ENCODE measurements around the gene HJURP.

The HJURP gene

DNA sequence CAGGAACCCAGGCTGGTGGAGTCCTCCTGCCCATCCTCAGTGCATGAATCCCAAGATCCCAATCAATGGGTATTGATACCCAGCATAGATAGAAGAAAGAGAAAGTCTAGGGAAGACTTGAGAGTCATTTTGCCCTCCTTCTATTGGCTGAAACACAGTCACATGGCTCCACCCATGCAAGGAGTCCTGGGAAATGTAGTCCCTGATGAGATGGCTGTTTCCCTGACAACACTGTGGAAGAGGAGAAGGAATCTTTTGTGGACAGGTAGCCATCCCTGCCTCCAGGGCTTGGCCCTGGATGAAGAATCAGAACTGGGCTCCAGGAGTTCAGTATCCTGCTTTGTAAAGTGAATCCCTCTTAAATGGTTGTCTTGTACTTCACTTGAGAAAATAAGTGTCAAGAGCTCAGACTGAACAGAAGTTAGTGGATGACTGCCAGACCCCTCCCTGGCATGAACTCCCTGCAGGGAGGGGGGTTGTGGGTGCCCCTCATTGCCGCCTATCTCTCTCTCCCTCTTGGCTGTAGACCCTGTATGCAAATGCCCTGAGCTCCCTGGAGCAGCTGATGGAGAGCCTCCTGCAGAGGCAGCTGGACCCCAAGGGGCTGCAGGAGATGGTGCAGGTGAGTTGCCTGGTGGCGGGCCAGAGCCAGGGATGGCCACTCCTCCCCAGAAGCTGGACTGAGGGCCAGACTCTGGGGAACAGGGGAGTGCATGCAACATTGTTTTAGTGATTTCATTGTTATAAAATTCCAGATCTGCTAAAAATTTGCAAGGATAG, 40.1 kb downstream of the HJURP start:
- DNase-seq = peak; percentile 33

GRCh38 chr2:233813236-233814055, 40.9 kb downstream of the HJURP start:
- DNase-seq = peak; percentile 34

- DNase-seq = no peak
Observed at GRCh38 chr2:233811732-233812131, 42.6 kb downstream of the HJURP start.

GRCh38 chr2:233811087-233811486, 43.2 kb downstream of the HJURP start:
- no peak for DNase-seq

DNA sequence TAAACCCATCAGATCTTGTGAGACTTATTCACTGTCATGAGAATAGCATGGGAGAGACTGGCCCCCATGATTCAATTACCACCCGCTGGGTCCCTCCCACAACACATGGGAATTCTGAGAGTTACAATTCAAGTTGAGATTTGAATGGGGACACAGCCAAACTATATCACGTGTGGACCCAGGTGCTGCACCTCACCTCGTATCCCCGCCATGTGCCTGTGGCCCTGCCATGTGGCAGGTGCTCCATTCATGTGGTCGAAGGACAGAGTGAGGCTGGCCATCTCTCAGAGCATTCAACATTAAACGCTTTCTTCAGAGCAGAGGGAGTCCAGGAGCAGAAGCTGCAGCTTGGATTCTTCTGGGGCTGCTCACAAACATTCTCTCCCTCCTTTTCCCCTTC, 44.0 kb downstream of the HJURP start:
- DNase-seq = no peak

DNA sequence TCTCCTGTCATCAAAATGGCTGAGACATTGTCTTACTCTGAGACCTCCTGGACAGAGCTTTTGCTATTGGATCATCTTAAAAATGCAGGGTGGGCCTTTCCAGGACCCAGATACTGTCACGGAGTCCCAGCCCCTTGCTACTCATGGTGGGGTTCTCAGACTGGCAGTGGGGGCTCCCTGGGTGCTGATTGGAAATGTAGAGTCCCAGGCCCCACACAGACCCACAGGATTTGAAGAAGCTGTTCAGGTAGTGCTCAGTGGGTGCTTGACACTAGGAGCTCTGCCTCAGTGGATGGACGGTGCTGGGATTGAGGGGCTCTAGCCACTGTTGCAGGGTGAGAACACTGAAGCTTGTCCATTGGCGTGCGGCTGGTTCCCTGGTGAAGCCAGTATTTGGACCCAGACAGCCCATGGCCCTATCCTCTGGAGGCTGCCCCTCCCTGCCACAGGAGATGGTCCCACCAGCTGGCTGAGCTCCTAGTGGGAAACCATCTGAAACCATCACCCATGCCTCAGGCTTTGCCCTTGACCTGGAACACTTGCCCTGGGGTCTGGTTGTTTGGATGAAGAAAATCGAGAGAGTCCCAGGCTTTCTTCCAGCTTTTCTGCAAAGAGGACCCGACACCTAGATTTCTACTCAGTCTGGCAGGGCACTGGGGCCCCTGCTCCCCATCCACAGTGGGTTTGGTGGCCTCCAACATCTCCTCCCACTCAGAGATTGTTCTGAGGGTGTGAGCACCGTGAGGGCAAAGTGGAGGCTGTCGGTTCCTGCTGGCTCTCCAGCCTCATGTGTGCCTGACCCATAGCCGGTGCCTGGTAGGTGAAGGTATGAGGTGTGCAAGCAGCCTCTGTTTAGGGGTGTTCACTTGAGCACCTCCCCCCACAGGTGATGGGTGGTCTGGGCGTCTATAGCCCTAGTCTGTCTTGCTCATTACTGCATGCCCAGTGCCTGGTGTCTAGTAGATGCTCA, 46.1 kb downstream of the HJURP start:
- no peak for DNase-seq

DNA sequence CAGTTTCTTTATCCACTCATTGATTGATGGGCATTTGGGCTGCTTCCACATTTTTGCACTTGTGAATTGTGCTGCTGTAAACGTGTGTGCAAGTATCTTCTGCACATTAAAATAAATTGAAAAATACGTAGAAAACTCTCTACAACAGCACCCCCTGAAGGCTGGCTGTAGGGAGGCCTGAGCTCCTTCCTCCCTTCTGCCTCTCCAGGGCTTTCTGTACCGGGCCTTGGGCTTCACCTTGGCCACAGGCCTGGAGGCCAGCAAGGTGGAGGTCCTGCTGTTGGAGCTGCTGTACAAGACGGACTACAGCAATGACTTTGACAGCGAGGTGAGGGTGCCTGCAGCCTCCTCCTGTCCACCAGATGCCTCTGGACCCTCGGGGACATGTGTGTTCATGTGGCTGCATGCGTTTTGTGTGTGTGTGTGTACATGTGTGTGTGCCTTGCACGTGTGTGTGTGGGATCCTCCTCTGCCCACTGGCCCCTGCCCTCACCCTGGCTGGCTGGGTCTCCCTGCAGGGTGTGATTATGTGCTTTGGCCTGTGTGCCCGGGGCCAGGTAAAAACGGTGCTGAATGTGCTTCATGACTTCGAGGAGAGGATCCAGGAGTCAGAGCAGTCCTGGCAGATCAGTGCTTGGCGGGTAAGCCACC, 47.0 kb downstream of the HJURP start:
- DNase-seq = no peak

DNA sequence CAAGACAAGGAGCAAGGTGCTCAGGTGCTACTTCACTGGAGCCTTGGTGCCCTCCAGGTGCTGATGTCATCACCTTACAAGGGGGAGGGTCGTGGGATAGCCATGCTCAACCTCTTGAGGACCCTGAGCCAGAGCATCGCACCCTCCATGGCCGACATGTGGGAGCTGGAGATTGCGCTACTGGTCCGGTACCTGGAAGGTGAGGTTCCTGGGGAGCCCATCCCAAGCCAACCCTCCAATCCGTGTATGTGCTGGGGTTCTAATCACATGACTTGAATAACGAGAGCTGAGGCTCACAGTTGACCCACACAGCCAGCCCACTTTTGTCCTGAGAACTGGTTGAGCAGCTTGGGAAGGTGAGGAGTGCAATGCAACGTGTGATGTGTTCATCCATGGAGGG, 50.3 kb downstream of the HJURP start:
- no peak for DNase-seq

DNA sequence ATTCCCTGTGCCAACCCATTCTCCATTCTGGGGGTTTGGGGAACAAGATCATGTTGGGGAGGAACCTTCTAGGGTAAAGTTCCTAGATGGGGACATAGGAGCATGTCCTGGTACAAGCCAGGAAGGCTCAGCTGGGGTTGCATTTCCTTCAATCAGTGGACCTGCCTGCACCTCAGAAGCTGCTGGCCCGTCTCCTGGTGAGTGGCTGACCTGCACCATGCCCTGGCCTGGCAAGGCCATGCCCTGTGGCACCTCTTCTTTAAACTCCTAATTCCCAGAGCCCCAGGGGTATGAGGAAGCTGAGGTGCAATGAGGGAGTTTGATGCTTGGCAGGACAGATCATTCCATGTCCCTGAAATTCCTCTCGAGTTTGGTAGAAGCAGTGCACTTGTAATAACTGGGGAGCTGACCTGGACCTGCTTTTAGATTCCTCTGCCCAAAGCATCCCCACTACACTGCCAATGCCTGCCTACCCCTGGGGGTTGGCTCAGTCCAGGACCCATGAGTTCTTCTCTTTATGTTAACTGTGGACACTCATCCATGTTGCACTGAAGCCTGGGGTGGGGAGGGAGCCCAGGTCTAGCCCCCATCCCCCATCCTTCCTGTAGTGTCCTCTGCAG, 50.9 kb downstream of the HJURP start:
- no peak for DNase-seq

DNA sequence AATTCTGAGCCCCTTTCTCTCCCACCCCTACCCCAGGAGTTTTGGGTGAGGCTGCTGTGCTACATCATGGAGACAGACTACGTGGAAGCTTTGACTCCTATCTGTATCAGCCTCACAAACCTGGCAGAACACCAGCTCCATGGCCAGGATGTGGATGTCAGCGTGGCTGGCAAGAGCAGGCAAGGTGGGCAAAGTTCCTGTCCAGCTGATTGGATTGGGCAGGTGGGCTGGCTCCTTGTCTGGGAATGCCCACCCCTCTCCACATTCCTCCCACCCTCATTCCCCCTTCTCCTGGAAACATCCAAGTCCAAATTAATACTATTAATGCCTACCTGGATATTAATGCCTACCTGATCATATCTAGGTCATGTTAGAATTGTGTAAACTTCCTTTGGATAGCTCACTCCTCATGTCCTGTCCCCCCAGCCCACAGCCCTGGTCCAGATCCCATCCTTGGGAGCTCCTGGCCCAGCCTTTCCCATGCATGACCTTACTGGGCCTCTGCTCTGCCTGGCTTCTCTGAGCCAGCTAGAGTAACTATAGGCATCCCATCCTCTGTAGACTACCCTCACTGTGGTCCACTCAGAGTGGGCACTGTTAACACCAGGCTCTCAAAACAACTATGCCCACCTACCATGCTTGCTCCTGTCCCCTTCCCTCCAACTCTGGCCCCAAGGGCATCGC, 52.1 kb downstream of the HJURP start:
- DNase-seq = no peak

GRCh38 chr2:233801357-233802131, 52.8 kb downstream of the HJURP start:
- no peak for DNase-seq

GRCh38 chr2:233800208-233800607, 54.1 kb downstream of the HJURP start:
- no peak for DNase-seq

DNA sequence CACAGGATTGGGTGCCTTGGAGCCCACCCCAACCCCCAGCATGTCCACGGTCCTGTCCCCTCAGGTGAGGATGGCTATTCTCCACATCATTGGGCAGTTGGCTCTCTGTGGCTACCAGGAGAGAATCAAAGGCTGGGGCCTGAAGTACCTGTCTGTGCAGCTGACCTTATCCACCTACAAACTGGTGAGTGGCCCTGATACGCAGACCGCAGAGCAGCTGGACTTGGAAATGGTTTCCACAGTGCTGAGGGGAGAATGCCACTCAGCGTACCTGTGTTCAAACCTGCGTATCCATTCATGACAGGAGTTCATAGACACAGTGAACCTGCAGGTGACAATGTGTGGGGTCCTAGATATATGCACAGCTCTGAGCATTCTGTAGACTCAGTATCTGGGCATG, 54.6 kb downstream of the HJURP start:
- DNase-seq = no peak

- no peak for DNase-seq
Observed at GRCh38 chr2:233799087-233799665, 55.2 kb downstream of the HJURP start.

- no peak for DNase-seq
Observed at GRCh38 chr2:233798335-233799086, 55.8 kb downstream of the HJURP start.

DNA sequence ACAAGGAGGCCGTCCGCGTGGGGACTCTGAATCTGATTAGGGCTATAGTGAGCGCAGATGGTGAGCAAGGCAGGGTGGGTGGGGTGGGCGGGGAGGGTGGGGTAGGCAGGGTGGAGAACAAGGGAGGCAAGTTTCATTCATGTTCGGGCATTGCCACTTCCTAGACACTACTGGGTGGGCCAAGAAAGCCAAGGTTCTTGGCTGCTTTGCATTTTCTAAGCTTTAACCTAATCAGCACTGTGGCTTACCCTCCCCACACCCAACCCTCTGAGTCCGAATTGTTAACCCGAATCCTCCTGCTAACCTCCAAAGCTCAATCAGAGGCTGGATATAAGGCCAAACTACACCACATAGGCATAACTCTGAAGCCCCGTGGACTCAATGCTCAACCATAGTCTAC, 58.1 kb downstream of the HJURP start:
- DNase-seq = no peak

DNA sequence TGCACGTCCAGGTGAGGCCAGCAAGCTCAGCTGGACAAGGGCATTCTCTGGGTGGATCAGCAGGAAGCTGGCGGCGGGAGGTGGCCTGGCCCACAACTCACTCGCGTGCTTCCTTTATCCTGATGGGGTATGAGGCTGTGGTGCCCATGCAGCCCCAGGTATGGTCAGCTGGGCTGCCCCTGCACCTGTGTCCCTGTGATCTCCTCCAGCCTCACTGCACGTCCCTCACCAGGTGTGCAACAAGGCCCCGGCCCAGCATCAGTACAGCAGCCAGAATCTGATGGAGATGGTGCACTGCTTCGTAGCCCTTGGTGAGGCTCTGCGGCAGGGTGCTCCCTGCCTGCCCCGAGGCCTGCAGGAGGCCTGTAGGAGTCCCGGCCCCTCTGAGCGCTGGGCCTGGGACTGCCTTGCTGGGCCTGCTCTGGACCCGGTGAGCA, 58.6 kb downstream of the HJURP start:
- no peak for DNase-seq

GRCh38 chr2:233794128-233794658, 60.1 kb downstream of the HJURP start:
- DNase-seq = no peak
